Keratinocyte (primary cell): Measurements from ENCODE around the gene BORCS5. TPM values are rescaled to one million over a fixed set of nuclear protein-coding genes. Genes with fewer than 3 reads are reported as not detected.

ENCODE experiments used
- DNase-seq: peaks from one replicate; pipeline ENCODE4 v3.0.0-alpha.2; 2011; ENCODE audit warnings: low read depth, missing footprints, low spot score
- FAIRE-seq: peaks from 2 replicates; lab custom pipeline; 2011; peaks lifted over from hg19 to GRCh38; lab: Jason Lieb, UNC
- H2AFZ ChIP-seq: 2 replicates; pipeline ENCODE4 v1.6.0; 2012; ENCODE audit warnings: low read length, control low read depth, inconsistent platforms; ENCODE audit not compliant: control insufficient read depth
- H3K27ac ChIP-seq: 2 replicates; pipeline ENCODE4 v1.5.1; 2011; ENCODE audit warnings: low read length; ENCODE audit not compliant: control insufficient read depth, insufficient read depth
- H3K27me3 ChIP-seq: 3 replicates; pipeline ENCODE4 v1.6.0; 2011; ENCODE audit warnings: low read length; ENCODE audit not compliant: control insufficient read depth, insufficient read depth; ENCODE audit errors: extremely low read depth
- H3K36me3 ChIP-seq, 2 experiments: 2 replicates in 1 of 2; 3 replicates in 1 of 2; pipeline ENCODE4 v1.5.1; 2011; ENCODE audit warnings: low read length in 2 of 2, mild to moderate bottlenecking in 1 of 2; ENCODE audit not compliant: control insufficient read depth in 2 of 2, insufficient read depth in 2 of 2; ENCODE audit errors: extremely low read depth in 1 of 2
- H3K4me1 ChIP-seq: 3 replicates; pipeline ENCODE4 v1.5.1; 2011; ENCODE audit warnings: low read length; ENCODE audit not compliant: control insufficient read depth, insufficient read depth; ENCODE audit errors: extremely low read depth
- H3K4me2 ChIP-seq: 3 replicates; pipeline ENCODE4 v1.6.0; 2011; ENCODE audit warnings: low read depth, low read length; ENCODE audit not compliant: control insufficient read depth, insufficient read depth; ENCODE audit errors: extremely low read depth
- H3K4me3 ChIP-seq, 3 experiments: fragments of 200-600 bp in 1 of 3; sonication (generic) in 1 of 3; 2 replicates in 2 of 3; 3 replicates in 1 of 3; pipeline ENCODE4 v1.5.1; 2011 to 2016; ENCODE audit warnings: low read length in 3 of 3, mild to moderate bottlenecking in 3 of 3, control low read depth in 2 of 3, inconsistent platforms in 1 of 3, low read depth in 1 of 3, mixed read lengths in 1 of 3, mixed run types in 1 of 3, moderate library complexity in 1 of 3; ENCODE audit not compliant: control insufficient read depth in 2 of 3, insufficient read depth in 2 of 3; ENCODE audit errors: extremely low read depth in 1 of 3
- H3K79me2 ChIP-seq: 2 replicates; pipeline ENCODE4 v1.6.0; 2012; ENCODE audit warnings: low read length; ENCODE audit not compliant: control insufficient read depth, insufficient read depth
- H3K9ac ChIP-seq: 3 replicates; pipeline ENCODE4 v1.6.0; 2011; ENCODE audit warnings: low read length; ENCODE audit not compliant: control insufficient read depth, insufficient read depth; ENCODE audit errors: extremely low read depth
- H3K9me1 ChIP-seq: 3 replicates; pipeline ENCODE4 v1.6.0; 2011; ENCODE audit warnings: low read length; ENCODE audit not compliant: control insufficient read depth, insufficient read depth; ENCODE audit errors: extremely low read depth
- H3K9me3 ChIP-seq: 2 replicates; pipeline ENCODE4 v1.5.1; 2012; ENCODE audit warnings: low read depth, low read length; ENCODE audit not compliant: control insufficient read depth
- H4K20me1 ChIP-seq: 3 replicates; pipeline ENCODE4 v1.6.0; 2011; ENCODE audit warnings: low read length; ENCODE audit not compliant: control insufficient read depth, insufficient read depth; ENCODE audit errors: extremely low read depth
- EZH2 ChIP-seq: IDR thresholded peaks from one replicate; pipeline ENCODE4 v1.6.1; 2012; ENCODE audit warnings: inconsistent platforms, mild to moderate bottlenecking, low read length, moderate library complexity
- dilution Hi-C: fragments of 300-500 bp; cut with MboI; formaldehyde crosslinking; loops from one replicate; pipeline ENCODE4 v1.7.0; 2020; ENCODE audit warnings: low sequenced_read_pairs; ENCODE audit not compliant: extremely low pct_ligation_motif_present
- polyA plus RNA-seq, 5 experiments: library from polyadenylated mRNA; depleted of rRNA in 3 of 5; stranded (reverse) in 3 of 5; stranded (forward) in 1 of 5; unstranded in 1 of 5; fragments of >200 nt; gene quantifications; 1 replicate in 1 of 5; 2 replicates in 3 of 5; 3 replicates in 1 of 5; pipeline versions ENCODE4 v1.2.1 to v1.2.3, GENCODE V29; 2011 to 2012; ENCODE audit warnings: missing spikeins in 2 of 5, low read depth in 1 of 5, low replicate concordance in 1 of 5
- TF ChIP-seq, protein P1 (sequence below), 3 experiments: IDR thresholded peaks in 1 of 3; conservative IDR thresholded peaks in 1 of 3; optimal IDR thresholded peaks in 1 of 3; 2 replicates in 2 of 3; 3 replicates in 1 of 3; pipeline versions ENCODE3 to v1.5.1; 2011; ENCODE audit warnings: low read length in 3 of 3, mild to moderate bottlenecking in 3 of 3, moderate library complexity in 2 of 3, control low read depth in 1 of 3, inconsistent platforms in 1 of 3; ENCODE audit not compliant: insufficient read depth in 2 of 3; ENCODE audit errors: extremely low read depth in 1 of 3

BORCS5 gene
- polyA plus RNA-seq, 1 donor (not counting 4 experiments of a cell fraction or from before 2014, with no cell fraction given): 5.4 TPM

- Histone ChIP-seq H3K4me1 (no peaks in the 10 kb centered on the region), H3K27me3 (no peaks in the 10 kb centered on the region), H3K9me1 (no peaks in the 10 kb centered on the region), H4K20me1 (no peaks in the 10 kb centered on the region), H3K9me3 (no peaks in the 10 kb centered on the region), H3K36me3 (no peaks in the 10 kb centered on the region), H3K27ac (no peak overlapping the region), H2AFZ (no peak overlapping the region), H3K9ac (no peak overlapping the region), H3K4me3 (no peak overlapping the region), H3K4me2 (no peak overlapping the region), H3K79me2 (no peaks in the 10 kb centered on the region)
- TF ChIP-seq EZH2: no peak
- TF ChIP-seq, protein P1, sequence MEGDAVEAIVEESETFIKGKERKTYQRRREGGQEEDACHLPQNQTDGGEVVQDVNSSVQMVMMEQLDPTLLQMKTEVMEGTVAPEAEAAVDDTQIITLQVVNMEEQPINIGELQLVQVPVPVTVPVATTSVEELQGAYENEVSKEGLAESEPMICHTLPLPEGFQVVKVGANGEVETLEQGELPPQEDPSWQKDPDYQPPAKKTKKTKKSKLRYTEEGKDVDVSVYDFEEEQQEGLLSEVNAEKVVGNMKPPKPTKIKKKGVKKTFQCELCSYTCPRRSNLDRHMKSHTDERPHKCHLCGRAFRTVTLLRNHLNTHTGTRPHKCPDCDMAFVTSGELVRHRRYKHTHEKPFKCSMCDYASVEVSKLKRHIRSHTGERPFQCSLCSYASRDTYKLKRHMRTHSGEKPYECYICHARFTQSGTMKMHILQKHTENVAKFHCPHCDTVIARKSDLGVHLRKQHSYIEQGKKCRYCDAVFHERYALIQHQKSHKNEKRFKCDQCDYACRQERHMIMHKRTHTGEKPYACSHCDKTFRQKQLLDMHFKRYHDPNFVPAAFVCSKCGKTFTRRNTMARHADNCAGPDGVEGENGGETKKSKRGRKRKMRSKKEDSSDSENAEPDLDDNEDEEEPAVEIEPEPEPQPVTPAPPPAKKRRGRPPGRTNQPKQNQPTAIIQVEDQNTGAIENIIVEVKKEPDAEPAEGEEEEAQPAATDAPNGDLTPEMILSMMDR (optimal IDR thresholded peaks at IDR 0.05 in 1 of 3, IDR thresholded peaks at IDR 0.05 in 1 of 3, conservative IDR thresholded peaks at IDR 0.05 in 1 of 3; ENCODE audit: extremely low read depth in 1 of 3, insufficient read depth in 2 of 3, low read length in 3 of 3): no peak
- DNase-seq (no peak), FAIRE-seq (no peak)
- dilution Hi-C loops: no loop called here
These were observed 145.9 kb downstream of the BORCS5 start for GRCh38 chr12:12502815-12503151.

DNA sequence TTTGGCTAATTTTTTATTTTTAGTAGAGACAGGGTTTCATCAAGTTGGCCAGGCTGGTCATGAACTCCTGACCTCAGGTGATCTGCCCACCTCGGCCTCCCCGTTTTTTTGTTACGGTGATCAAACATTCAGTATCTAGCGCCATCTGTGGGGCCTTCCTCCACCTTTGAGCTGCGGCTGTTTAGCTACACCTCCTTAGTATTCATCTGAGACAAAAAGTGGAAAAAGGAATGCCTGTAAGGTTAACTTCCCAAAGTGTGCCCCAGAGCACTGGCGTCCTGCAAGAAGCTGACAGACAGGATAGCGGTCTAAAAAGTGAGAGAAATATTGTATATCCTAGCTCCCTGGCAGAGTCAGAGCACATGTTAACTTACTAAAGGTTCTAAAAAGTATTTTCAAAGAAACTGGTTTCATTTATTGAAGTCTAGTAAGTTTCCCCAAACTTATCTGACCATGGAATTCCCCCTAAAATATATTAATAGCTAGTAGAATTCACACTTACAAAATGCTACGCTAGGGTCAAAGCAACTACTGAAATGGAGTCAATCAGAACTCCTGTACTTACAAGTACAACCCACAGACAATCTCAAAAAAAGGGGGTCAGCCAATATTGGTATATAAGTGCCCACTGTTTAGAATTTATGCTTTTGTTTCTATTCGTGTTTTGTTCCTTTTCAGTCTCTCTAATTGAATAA lies 146.7 kb downstream of the BORCS5 start:
- dilution Hi-C loops: no loop called here
- H3K4me2 ChIP-seq: no peak overlapping the region
- FAIRE-seq: no peak

More for the DNA sequence above, 146.7 kb downstream of the BORCS5 start:
- no peak for DNase-seq
- H3K27me3 ChIP-seq: no peaks in the 10 kb centered on the region
- no peaks in the 10 kb centered on the region for H3K79me2 ChIP-seq
- H3K4me1 ChIP-seq: peaks cover 4% of the 10 kb centered on the region
- no peak overlapping the region for H3K27ac ChIP-seq
- no peaks in the 10 kb centered on the region for H3K9me1 ChIP-seq
- no peaks in the 10 kb centered on the region for H3K9me3 ChIP-seq
- no peaks in the 10 kb centered on the region for H4K20me1 ChIP-seq
- H3K36me3 ChIP-seq: no peaks in the 10 kb centered on the region
- TF ChIP-seq EZH2: no peak
- TF ChIP-seq, protein P1 (optimal IDR thresholded peaks at IDR 0.05 in 1 of 3, IDR thresholded peaks at IDR 0.05 in 1 of 3, conservative IDR thresholded peaks at IDR 0.05 in 1 of 3; ENCODE audit: extremely low read depth in 1 of 3, insufficient read depth in 2 of 3, low read length in 3 of 3): no peak
- H3K9ac ChIP-seq: no peak overlapping the region
- H3K4me3 ChIP-seq: no peak overlapping the region
- H2AFZ ChIP-seq: no peak overlapping the region
